NCI-H524 treated with DMSO at 0.1 percent for 48 hours (cell line): ENCODE measurements around the gene ARRDC3.
A peak's percentile ranks its signal among the peaks of the same experiment; 100 is the strongest.
"Not testable (repeated sequence)": the region's sequence is repeated elsewhere in the genome, so short reads cannot be mapped to it uniquely, and the experiment has no call there.

ENCODE experiments used
- DNase-seq: peaks from one replicate; lab custom pipeline; 2025; lab: John Stamatoyannopoulos, UW

Gene ARRDC3, protein sequence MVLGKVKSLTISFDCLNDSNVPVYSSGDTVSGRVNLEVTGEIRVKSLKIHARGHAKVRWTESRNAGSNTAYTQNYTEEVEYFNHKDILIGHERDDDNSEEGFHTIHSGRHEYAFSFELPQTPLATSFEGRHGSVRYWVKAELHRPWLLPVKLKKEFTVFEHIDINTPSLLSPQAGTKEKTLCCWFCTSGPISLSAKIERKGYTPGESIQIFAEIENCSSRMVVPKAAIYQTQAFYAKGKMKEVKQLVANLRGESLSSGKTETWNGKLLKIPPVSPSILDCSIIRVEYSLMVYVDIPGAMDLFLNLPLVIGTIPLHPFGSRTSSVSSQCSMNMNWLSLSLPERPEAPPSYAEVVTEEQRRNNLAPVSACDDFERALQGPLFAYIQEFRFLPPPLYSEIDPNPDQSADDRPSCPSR

DNA sequence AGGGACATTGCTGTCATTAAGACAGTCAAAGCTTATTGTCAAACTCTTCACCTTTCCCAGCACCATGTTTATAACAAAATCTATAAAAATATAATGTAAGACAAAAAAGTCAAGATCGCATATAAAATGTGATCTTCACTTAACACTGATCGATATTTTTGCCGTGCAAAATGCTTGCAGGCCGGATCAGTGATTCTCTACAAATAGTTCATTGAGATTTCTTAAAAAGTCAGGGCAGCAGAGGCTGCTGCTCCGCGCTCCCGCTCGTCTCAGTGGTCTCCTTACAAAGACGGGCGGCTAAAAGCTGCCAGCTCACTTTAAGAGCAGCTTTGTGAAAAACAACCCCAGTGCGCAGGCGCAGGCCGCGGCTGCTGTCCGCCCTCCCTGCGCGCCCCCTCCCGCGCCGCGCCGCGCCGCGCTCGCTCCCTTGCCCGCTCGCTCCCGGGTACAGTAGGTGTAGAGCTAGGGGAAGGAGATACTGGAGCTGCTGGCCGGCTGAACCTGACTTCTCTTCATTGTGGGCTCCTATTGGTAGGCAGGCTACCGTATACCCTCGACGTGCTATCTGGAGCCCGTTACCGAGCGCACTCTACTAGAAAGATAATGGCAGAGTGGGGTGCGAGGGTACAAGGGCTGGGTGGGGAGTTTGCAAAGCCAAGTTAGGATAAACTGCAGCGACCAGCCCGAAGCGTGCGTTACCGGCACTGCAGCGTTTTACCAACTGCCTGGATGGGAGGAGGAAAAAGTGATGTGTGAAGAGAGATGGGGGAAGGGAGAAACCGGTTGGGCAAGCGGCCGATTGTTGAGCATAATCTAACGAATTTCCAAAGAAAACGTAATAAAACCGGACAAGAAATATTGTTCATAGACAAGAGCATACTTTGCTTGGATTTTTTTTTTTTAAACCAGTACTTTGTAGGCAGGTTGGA is at the start of gene ARRDC3:
ARRDC3 (minus strand) TSS at position 291 of the 929 bp plus-strand sequence; CDS start at position 66, 225 bp downstream.
- peak; percentile 74 for DNase-seq

DNA sequence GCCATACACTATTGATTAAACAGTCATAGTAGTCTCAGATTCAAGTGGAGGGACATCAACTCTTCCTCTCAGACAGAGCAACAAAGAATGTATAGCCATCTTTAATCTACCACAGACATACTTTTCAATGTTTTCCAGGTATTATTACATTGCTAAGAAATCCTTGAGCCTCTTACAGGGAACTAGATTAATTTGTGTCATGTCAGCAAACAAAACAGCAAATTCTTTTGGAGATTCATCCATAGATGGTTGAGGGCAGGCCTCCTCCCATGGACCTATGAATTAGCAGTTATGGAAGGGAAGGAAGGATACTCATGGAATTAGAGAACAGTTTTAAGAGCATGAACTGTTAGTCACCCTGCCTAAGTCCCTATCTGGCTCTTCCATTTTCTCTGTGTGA is 47.8 kb upstream of the ARRDC3 start:
- DNase-seq = no peak

DNA sequence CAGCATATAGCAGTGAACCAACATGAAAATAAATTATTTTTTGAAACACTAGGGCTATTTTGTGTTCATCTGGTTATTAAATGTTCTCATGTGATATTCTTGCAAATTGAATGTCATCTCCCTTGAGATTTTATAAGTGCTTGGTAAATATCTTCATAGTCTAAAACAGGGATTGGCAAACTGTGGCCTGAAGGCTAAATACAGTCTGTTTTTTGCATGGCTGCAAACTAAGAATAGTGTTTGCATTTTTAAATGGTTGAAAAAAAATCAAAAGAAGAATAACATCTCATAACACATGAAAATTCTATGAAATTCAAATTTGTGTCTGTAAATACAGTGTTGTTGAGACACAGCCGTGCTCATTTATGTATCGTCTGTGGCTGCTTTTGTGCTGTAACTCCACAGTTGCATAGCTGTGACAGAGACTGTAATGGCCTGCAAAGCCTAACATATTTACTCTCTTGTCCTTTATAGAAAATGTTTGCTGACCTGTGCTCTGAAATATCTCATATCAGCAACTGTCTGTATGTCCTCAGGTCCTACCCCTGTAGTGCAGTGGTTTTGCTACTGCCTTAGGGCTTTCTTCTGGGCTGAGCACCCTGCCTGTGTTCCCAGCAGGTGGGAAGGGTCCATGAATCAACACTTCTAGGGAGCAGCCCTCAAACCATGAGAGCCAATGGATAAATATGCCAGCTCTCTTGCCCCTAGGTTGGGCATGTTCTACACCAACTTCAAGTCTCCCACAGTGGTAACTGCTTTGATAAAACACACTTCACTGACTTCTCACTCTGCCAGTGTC is 41.7 kb upstream of the ARRDC3 start:
- DNase-seq = no peak

DNA sequence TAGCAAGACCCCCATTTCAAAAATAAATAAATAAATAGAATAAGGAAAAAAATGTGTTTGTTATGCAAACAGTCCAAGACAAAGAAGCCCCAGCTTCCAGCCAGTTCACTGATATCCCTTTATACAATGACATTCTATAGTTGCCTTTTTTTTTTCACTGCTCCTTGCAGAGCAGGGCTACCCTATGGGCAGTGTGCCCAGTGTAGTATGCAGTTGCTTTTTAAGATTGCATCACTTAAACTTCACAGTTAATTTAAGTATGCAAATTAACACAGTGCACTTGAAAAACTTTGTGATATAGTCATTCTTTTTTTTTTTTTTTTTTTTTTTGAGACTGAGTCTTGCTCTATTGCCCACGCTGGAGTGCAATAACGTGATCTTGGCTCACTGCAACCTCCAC is 40.8 kb upstream of the ARRDC3 start:
- no peak for DNase-seq

DNA sequence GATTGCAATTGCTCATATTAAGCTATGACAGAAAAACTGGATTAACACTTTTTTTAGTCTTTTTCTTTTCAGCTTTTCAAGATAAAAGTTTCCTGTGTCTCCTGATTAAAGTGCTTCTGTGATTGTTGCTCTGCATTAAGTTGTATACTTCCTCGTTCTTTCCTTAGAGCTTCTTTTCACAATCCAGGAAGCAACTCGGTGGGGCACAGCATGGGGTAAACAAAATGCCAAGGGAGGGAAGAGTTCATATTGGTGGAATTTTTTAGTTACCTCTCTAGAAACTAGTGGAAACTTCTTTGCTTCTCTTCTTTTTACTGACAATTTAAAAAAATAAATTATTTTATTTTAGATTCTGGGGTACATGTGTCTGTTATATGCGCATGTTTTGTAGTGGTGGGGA is 37.8 kb upstream of the ARRDC3 start:
- no peak for DNase-seq

DNA sequence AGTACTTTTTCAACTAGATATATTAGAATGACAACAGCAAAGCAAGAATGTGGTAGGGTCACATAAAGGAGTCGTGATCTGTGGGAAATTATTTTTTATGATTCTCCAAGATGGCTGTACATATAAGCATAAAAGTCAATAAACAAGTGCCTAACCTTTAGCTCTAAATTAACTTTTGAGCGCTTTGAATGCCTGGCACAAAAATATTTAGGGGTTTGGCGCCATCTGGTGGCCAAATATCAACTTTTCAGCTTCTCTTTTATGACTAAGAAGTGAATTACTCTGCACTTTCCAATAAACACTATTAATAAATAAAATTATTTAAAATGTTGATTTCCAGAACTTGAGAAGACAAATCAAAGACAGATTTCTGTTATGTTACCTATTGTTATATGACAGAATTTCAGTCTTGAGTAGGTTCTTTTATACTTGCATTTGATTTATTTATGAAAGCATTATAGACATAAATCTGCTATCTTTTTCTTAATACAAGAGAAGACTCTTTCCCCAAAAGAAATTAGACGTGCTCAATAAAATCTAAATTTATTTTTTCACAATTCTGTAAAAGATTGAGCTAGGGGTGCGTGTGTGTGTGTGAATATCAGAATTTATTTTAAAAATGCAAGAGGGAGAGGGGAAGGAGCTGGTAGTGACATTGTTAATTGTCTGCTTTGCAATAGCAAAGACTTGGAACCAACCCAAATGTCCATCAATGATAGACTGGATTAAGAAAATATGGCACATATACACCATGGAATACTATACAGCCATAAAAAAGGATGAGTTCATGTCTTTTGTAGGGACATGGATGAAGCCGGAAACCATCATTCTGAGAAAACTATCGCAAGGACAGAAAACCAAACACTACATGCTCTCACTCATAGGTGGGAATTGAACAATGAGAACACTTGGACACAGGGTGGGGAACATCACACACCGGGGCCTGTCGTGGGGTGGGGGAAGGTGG is 36.7 kb upstream of the ARRDC3 start:
- DNase-seq = peak; percentile 28

DNA sequence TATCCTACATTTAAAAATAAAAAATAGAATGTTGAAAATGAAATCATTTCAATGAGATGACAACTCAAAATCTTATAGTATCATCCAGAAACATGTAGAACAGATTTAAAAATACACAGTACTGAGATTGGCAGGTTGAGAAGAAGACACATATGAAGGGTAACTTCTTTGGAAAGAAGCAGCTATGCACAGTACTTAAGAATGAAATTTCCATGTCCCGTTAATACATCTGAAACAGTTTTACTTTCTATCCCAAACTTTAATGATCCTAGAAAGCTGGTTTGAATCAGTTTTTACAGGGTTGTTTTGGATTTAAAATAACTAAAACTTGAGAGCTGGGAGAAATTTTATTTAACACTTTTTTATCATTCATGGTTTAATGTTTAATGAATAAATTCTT is 36.0 kb upstream of the ARRDC3 start:
- DNase-seq = no peak

DNA sequence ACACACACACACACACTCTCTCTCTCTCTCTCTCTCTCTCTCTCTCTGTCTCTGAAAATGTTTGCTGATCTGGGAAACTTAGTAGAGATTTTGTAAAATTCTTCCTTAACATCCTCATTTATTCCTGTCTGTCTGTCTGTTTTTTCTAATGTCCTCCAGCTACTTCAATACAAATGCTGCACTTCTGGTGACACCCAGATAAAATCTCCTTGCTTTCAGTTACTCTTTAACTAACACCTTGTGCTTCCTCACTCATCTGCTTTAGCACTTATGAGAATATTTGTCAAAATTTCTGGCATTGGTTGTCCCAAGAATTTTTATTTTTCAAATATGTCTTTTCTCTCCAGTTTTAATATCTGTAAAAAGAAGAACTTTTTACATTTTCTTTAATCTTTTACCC is 35.0 kb upstream of the ARRDC3 start:
- no peak for DNase-seq

DNA sequence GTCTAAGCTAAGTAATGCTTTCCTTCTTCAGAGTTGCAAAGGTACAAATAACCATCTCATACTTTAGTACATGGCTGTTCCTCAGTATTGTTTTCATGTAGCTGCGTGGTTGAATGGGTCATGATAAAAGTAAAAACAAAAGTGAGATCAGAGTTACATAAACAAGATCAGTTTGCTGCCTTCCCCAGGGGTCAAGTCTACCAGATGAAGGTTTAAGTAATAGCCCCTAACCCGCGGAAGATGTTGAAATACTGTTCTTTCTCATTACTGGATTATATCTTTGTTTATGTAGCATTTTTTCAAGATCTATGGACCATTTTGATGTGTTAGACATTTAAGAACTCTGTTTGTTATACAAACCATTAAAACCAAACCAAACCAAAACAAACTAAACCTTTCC is 34.1 kb upstream of the ARRDC3 start:
- DNase-seq = no peak

DNA sequence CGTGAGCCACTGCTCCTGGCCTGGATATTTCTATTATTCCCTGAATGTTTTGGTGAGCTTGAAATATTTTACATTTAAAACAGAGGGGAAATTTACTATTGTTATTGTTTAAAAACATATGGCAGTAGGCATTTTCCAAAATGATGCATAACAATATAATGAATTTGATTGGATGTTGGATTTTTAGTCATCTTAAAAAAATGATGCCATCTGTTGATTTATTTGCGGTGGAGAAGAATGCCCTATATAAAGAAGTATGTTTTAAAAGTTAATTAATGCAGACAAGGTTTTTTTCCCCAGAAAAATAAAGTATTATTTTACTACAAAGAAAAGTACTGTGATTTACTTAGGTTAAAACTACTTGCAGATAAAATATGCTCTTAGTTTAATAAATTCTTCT is 33.4 kb upstream of the ARRDC3 start:
- no peak for DNase-seq

DNA sequence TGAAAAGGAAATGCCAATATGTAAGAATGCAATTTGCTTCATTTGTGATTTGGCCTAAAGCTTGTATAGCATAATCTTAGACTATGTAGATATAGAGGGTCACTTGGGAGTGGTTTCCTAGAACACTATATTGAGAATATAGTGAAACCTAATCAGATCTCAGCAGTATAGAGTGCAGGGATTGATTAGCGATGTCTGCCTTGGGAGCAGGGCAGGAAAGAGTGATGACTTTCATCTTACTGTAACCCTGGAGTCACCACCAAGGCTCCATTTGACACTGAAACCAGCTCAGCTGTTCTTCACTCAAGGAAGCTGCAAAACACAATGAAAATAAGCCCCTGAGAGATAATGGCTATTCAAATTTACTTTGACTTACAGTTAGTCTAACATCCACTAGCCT is 26.2 kb upstream of the ARRDC3 start:
- DNase-seq = no peak

DNA sequence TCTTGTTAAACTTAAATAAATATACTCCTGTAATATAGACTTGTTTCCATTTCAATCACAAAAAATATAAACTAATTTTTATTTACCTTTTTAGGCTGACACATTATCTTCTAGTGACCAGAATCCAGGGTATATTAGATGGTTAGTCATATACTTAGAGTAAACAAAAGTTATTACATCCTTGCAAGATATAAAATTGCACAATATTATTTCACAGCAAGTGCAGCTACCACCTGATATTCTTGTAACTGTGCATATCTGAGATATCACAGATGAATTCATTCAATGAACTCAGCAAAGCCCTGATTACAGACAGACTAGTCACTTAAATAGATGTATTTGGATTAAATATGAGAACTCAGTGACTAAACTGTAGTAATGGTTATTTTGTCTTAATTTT is 25.6 kb upstream of the ARRDC3 start:
- no peak for DNase-seq

DNA sequence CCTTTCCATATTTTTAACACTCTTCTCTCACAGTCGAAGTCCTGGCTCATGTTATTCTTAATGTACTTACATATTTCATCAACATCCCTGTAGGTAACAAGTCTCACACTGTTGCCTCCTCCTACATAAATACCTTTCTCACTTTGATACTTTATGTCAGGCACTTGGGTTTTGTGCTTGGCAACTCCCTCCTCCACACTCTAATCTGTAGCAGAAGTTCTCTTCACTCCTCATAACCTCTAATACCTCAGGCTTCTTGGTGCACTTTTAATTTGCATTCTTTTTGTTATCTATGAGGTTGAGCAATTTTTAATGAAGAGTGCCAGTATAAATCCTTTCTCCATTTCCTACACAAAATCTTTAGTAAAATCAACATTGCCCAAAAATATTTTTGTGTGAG is 24.1 kb upstream of the ARRDC3 start:
- DNase-seq = no peak

DNA sequence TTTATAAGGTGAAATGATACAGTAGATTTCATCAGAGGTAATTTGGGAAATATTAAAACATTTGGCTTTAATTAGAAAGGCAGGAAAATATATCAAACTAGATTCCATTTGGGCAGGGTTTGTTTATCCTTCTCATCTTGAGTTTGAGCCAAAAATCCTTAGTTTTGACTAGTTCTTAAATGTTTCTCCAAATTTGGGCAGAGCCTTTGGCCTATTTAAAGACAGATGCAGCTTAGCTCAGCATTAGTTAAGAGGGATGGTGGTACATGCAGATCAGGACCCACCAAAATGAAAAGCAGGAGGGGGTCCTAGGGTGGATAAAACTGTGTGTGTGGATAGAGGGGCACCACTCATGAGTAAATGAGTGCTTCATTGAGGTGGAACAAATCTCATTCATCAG is 20.3 kb upstream of the ARRDC3 start:
- no peak for DNase-seq

DNA sequence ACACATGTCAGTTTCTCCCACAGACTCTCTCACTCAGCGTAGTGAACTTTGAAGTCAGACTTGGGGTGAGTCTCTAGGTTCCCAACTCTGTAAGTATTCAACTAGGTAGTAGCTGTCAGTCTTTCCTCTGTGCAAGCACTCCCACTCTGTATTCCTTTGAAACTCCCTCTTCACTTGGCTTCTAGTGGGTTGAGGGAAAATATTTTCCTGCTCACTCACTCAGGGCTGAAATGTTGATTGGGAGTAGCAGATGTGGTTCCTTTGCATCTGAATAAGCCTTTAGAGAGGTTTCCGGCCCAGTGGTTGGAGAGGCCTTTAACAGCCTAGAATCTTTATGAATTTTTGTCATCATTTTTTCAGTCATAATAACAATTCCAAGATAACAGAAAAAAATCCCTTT is 18.1 kb upstream of the ARRDC3 start:
- DNase-seq = no peak

DNA sequence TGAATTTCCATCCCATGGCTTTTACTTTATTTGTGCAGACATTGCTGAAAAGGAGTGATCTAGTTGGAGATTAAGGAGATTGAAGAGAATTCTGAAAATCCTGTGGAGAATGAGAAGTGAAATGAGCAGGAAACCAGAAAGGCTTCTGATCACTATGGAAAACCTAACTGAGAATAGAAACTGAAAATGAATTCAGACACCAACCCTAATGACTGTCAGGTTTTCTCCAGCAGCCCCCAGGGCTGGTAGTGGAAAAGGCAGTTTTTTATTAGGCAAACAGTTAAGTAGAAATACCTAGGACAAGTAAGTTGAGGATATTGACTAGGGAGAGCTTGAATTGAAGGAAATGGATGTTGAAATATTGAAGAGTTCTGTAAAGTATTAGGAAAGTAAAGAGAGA is 14.7 kb upstream of the ARRDC3 start:
- DNase-seq = no peak

DNA sequence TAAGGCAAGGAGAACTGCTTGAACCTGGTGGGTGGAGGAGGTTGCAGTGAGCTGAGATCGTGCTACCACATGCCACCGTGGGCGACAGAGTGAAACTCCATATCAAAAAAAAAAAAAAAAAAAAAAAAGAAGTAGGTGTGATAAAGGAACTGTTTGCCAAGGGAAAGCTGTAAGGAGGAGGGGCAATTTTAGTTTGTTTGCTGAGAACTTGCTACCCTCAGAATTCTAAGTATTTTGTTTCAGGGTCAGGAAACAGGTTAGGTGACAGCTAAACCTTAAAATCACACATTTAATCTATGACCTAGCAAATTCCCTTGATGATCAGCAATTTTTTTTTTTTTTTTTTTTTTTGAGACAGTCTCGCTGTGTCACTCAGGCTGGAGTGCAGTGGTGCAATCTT is 7.2 kb upstream of the ARRDC3 start:
- DNase-seq = no peak

DNA sequence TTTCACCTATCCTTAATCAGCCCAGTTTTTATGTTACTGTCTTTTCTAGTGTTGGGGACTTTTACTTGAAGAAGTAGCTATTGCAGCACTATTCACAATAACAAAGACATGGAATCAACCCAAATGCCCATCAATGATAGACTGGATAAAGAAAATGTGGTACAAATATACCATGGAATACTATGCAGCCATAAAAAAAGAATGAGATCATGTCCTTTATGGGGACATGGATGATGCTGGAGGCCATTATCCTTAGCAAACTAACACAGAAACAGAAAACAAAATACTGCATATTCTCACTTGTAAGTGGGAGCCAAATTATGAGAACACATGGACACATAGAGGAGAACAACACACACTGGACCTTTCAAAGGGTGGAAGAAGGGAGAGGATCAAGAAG is 6.4 kb upstream of the ARRDC3 start:
- DNase-seq = not testable (repeated sequence)

DNA sequence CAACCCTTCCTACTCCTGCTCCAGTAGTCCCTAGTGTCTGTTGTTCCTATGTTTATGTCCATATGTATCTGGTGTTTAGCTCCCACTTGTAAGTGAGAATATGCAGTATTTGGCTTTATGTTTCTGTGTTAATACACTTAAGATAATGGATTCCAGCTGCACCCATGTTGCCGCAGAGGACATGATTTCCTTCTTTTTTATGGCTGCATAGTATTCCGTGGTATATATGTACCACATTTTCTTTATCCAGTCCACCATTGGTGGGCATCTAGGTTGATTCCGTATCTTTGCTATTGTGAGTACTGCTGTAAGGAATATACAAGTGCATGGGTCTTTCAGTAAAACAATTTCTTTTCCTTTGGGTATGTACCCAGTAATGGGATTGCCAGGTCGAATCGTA is 5.2 kb upstream of the ARRDC3 start:
- no peak for DNase-seq

DNA sequence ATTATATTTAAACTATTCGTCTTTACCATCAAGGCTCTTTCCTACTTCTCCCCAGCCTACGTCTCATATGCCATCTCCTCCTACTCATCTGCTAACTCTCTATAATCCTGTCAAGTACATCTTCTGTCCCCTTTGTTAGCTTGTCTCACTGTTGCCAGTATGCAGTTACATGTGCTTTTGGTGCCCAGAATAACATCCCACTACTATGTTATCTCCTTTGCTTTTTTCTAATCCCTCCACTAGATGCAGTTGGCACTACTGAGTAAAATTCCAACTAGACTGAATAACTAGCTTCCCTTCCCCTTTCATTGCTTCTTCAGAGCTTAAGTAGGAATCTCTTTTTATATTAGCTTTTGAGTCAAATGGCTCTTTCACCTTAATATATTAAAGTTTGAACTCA is 3.0 kb upstream of the ARRDC3 start:
- DNase-seq = peak; percentile 83

DNA sequence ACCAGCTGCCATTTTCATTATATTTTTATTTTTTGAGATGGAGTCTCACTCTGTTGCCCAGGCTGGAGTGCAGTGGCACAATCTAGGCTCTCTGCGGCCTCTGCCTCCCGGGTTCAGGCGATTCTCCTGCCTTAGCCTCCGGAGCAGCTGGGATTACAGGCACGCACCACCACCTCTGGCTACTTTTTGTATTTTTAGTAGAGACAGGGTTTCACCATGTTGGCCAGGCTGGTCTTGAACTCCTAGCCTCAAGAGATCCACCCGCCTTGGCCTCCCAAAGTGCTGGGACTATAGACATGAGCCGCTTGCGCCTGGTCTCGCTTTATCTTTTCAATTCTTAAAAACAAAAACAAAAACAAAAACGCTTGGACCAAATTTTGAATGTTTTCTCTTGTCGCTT is 2.5 kb upstream of the ARRDC3 start:
- DNase-seq = not testable (repeated sequence)
